Measurements from ENCODE around the gene LMNA.
A peak's percentile ranks its signal among the peaks of the same experiment; 100 is the strongest.
"Not testable (repeated sequence)": the region's sequence is repeated elsewhere in the genome, so short reads cannot be mapped to it uniquely, and the experiment has no call there.

The LMNA gene

GRCh38 chr1:156104065-156104810, 10.3 kb upstream of the LMNA start:
- peak in 14 of 56 donors; percentile 11 to 65 (median 28) for DNase-seq

- no peak for DNase-seq
These were observed 9.4 kb upstream of the LMNA start for GRCh38 chr1:156104861-156105832.

DNA sequence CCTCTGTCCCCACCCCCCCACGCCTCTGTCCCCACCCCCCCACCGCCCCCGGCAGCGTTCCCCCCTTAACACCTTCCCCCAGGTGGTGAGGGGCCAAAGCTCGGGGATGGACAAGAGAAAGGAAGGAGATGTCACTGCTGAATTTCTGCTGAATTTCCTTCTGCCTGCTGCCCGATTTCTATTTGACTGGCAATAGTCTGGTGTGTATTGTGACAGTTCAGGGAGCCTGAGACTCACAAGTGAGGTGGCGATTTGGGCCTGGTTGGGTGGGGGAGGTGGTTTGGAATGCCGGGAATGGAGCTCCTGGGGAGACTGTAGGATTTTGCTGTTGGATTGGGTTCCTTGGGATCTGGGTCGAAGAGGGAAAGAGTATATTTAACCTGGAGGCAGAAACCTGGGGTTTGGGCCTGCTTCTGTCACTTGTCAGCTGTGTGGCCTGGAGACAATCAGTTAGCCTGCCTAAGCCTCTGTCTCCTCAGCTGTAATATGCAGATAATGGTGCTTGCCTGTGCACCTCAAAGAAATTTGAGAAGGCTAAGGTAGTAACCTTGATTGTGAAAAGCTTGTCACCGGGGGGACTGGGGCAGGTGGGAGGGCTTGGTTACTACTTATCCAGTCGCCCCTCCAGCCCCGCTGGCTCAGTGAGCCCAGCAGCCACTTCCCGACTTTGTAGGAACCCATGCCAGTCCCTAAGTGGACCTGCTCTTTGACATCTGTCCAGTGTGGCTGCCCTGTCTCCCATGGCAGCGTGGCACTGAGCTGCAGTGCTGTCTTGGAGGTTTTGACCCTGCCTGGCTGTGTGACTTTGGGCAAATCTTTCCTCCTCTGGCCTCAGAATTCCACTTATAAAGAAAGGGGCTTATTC, 7.7 kb upstream of the LMNA start:
- DNase-seq, result peak in 4 of 56 donors; percentile 28 to 56 (median 53)

DNA sequence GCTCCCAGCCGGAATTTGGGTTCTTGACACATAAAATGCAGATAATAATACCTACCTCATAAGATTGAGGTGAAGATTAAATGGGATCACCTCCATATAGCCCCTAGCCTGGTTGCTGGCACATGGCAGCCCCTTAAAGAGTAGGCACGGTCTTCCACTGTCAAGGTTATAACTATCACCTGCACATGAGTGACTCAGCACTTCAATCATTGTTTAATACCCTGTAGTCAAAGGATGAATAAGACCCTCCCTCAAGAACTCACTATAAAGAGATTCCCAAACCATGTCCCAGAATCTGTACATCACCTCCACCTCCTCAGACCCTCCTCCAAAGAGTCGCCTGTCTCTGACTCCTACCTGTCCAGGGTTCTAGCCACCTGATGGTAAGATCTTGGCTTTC, 6.5 kb upstream of the LMNA start:
- no peak for DNase-seq

DNA sequence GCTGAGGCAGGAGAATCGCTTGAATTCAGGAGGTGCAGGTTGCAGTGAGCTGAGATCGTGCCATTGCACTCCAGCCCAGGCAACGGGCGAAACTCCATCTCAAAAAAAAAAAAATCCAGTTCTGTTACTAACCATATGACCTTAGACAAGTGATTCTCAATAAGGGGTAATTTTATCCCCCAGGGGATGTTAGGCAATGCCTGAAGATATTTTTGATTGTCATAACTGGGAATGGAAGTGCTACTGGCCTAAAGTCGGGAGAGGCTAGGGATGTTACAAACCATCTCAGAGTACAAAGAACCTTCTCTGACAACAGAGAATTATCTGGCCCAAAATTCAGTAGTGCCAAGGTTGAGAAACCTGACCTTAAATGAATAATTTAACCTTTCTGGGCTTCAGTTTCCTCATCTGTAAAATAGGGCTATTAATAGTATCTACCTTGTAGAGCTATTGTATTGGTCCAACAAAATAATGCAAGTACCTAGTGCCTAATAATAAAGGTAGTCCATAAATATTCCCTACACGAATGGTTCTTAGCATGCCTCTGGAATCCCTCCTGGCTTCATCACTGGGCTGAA, 5.8 kb upstream of the LMNA start:
- DNase-seq, result no peak

DNA sequence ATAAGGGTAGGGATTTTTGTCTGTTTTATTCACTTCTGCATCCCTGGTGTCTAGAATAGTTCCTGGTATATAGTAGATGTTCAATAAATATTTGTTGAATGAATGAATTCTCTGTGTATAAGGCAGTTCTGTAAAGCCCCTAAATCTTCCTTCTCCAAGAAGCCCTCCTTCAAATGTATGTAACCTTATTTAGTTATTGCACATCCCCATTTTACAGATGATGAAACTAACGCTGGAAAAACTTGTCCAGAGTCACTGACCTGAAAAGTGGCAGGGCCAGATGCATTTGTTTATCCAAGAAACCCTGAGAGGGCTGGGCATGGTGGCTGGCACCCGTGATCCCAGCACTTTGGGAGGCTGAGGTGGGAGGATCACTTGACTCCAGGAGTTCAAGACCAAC, 4.3 kb upstream of the LMNA start:
- no peak for DNase-seq

DNA sequence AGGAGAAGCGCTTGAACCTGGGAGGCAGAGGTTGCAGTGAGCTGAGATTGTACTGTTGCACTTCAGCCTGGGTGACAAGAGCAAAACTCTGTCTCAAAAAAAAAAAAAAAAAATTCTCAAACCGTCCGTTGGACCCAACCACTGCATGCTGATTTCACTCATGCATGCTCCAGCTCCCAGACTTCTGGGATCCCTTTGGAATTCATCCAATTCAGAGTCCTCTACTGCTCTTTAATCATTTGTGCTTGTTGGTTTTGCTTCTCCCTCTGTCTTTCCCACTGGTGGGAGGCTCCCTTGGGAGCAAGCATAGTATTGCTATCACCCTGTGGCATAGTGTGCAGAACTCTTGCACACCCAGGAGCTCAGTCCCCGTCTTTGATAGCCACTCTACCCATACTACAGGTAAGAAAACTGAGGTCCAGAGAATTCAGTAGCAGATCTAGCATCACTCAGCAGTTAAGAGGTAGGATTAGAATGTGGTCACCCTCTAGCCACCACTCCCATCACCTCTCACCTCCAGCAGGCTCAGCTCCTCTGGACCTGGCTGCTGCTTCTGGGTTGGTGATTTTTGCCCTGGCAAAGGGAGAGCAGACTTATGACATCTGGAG, 3.1 kb upstream of the LMNA start:
- no peak for DNase-seq

DNA sequence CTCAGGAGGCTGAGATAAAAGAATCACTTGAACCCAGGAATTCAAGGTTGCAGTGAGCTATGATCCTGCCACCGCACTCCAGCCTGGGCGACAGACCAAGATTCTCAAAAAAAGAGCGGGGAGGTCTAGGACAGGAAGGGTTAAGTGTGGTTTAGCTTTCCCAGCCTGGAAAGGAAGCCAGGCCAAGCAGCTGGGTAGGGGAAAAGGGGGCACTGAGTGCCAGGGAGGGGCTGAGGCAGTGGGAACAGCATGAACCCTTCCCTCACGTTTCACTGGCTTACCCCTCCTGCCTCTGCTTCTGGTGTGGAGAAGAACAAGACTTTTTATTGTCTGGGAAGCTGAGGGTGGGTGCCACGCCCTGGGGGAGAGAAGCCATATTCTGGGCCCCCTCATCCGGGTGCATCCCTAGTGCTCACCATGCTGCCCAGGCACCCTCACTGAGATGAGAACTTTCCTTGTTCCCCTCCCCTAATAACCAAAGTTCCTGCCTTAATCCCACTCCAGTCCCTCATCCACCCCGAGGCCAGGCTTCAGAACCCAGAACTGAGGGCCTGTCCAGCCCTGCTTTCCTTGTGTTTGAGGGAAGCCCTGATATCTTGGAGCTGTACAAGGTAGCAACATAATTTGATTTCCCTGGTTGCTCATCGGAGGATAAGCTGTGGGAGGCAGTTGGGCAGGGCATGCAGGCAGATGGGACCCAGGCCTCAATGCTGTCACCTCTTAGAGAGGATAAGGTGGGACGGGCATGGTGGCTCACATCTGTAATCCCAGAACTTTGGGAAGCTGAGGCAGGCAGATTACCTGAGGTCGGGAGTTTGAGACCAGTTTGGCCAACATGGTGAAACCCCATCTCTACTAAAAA, 2.0 kb upstream of the LMNA start:
- DNase-seq, result peak in 16 of 56 donors; percentile 15 to 47 (median 29)

DNA sequence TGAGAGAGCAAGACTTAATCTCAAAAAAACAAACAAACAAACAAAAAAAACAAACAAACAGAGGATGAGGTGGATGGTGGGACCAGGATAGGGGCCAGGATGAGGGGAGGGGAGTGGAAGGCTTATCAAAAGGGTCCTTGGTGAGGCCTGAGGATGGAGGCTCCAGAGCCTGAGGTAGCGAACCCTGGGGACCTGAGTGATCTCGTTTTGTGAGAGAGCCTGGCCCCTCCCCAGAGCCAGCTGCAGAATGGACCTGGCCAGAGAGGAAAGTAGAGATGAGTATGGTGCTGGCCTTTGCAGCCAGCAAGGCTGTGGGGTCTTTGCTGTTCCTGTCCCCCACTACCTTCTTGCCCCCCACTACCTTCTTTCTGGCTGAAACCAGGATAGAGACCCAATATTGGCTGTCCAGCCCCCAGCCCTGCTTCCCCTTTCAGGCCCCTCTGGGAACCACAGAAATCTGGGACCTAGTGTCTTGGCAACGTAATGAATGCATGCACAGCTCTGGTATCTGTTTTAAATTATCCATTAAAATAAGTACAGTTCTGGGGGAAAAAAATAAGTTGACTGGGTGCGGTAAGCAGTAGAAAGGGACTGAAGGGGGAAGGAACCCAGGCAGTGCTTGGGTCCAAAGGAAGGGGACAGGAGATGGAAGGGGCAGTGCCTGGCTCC, 1.1 kb upstream of the LMNA start:
- DNase-seq, result no peak

DNA sequence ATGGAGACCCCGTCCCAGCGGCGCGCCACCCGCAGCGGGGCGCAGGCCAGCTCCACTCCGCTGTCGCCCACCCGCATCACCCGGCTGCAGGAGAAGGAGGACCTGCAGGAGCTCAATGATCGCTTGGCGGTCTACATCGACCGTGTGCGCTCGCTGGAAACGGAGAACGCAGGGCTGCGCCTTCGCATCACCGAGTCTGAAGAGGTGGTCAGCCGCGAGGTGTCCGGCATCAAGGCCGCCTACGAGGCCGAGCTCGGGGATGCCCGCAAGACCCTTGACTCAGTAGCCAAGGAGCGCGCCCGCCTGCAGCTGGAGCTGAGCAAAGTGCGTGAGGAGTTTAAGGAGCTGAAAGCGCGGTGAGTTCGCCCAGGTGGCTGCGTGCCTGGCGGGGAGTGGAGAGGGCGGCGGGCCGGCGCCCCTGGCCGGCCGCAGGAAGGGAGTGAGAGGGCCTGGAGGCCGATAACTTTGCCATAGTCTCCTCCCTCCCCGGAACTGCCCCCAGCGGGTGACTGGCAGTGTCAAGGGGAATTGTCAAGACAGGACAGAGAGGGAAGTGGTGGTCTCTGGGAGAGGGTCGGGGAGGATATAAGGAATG, 505 bp downstream of the LMNA start:
- DNase-seq, result peak in 18 of 56 donors; percentile 29 to 76 (median 62)

GRCh38 chr1:156115514-156116374, 1.2 kb downstream of the LMNA start:
- peak in 35 of 56 donors; percentile 19 to 78 (median 58) for DNase-seq

- not testable (repeated sequence) for DNase-seq
These were observed 2.2 kb downstream of the LMNA start for GRCh38 chr1:156116731-156117130.

GRCh38 chr1:156117414-156118176, 3.1 kb downstream of the LMNA start:
- DNase-seq, result no peak

DNA sequence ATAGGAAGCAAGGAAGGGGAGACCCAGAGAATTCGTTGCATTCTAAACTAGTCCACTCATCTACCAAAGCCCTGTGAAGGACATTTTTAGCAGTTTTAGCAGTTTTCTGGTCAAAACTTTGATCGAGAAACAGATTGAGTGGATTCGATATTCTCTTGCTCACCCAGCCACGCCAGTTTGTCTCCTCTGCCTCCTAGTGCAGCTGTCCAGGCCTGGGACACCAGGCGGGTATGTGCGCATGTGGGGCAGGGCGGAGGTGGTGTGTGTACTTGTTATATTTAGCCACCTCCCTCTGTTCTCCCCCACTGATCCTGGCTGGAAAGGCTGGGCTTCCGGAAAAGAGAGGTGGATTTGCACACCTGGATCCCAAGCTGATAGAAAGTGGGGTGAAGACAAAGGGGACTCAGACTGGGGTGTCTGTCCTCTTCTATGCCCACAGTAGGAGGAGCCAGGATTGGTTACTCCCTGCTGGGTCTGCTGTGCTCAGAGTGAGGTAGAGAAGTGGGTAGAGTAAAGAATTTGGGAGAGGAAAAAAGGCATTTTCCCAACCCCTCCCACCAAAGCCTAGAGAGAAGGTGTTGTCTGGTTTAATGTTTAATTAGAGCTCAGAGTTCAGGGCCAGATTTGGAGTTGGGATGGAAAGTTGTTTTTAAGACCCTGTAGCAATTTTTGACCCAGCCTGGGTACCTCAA, 3.8 kb downstream of the LMNA start:
- DNase-seq, result peak in 1 of 56 donors; percentile 17

DNA sequence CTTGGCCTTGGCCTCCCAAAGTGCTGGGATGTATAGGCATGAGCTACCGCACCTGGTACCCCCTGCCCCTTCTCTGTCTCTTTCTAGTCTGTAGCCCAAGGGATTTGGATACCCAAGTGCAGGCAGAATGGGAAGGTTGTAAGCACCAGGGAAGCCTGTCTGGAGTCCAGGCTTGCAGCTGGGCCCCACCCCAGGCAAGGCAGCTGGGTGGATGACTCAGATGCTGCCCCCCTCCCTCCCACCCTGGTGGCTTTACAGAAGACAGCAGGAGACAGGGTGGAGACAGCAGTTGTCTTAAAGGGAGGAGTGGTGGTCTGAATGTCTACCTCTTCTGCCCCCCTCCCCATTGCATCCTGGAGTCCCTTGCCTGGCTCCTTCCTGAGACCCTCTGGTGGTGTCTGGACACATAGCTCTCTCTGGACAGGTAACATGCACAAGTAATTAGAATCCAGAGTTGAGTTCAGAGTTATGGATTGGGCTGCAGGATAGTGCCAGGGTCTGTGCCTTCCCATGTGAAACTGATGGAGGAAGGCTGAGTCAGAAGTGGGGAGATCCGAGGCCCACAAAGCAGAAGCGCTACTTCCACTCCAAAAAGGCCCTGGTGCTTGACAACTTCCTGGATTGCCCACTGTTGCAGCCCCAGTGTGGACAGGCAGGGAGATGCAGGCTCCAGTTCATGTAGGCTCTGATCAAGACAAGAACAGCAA, 5.1 kb downstream of the LMNA start:
- peak in 29 of 56 donors; percentile 11 to 74 (median 34) for DNase-seq
